H1 (cell line): ENCODE results near the gene YPEL2. TPM values are rescaled to one million over a fixed set of nuclear protein-coding genes. Genes with fewer than 3 reads are reported as not detected.

Source experiments
- CTCF ChIA-PET: fragments of 300-600 bp; sonication (Branson Sonifier 250); formaldehyde crosslinking; loops from one replicate; lab custom pipeline; 2021; ENCODE audit not compliant: partially characterized antibody; lab: Charles Lee
- POLR2A ChIA-PET: fragments of 300-600 bp; sonication (Branson Sonifier 250); formaldehyde crosslinking; loops from one replicate; lab custom pipeline; 2021; ENCODE audit warnings: inconsistent platforms; ENCODE audit not compliant: partially characterized antibody; lab: Charles Lee
- DNase-seq, 2 experiments: peaks; one replicate each; pipeline versions ENCODE4 v3.0.0 to v3.0.0-alpha.2; 2010 to 2022; ENCODE audit warnings: low spot score in 2 of 2, low read depth in 1 of 2, mixed read lengths in 1 of 2
- FAIRE-seq: peaks from 2 replicates; lab custom pipeline; 2011; peaks lifted over from hg19 to GRCh38; lab: Jason Lieb, UNC
- H2AFZ ChIP-seq: 2 replicates; pipeline ENCODE4 v1.8.1; 2012; ENCODE audit warnings: low read length, inconsistent platforms
- H2AK5ac ChIP-seq: 2 replicates; pipeline ENCODE4 v1.6.1; 2013; ENCODE audit warnings: low read depth, low read length
- H2BK120ac ChIP-seq: replicated peaks from 2 replicates; pipeline ENCODE3; 2013; ENCODE audit warnings: low read depth, low read length, inconsistent platforms
- H2BK12ac ChIP-seq: 2 replicates; pipeline ENCODE4 v1.6.1; 2013; ENCODE audit warnings: low read depth, low read length
- H2BK15ac ChIP-seq: 2 replicates; pipeline ENCODE4 v1.6.1; 2013; ENCODE audit warnings: low read length
- H2BK20ac ChIP-seq: 2 replicates; pipeline ENCODE4 v1.6.1; 2013; ENCODE audit warnings: low read length
- H2BK5ac ChIP-seq: 2 replicates; pipeline ENCODE4 v1.6.1; 2013; ENCODE audit warnings: low read depth, low read length
- H3K14ac ChIP-seq: 2 replicates; pipeline ENCODE4 v1.6.1; 2013; ENCODE audit warnings: inconsistent platforms; ENCODE audit not compliant: insufficient read length
- H3K18ac ChIP-seq: 2 replicates; pipeline ENCODE4 v1.6.1; 2013; ENCODE audit warnings: low read length; ENCODE audit errors: extremely low read depth
- H3K23ac ChIP-seq: 2 replicates; pipeline ENCODE4 v1.6.1; 2013; ENCODE audit warnings: inconsistent platforms; ENCODE audit not compliant: insufficient read length
- H3K23me2 ChIP-seq: 2 replicates; pipeline ENCODE4 v1.6.1; 2013; ENCODE audit warnings: low read depth, low read length
- H3K27ac ChIP-seq: 2 replicates; pipeline ENCODE4 v1.6.1; 2011; ENCODE audit warnings: low read depth, low read length, inconsistent platforms
- H3K27me3 ChIP-seq, 4 experiments: replicated peaks in 1 of 4; 1 replicate in 1 of 4; 2 replicates in 3 of 4; pipeline versions ENCODE4 v1.6.1 to v1.8.1; 2011 to 2013; ENCODE audit warnings: low read length in 3 of 4, mild to moderate bottlenecking in 3 of 4, inconsistent platforms in 2 of 4, mixed read lengths in 2 of 4, moderate library complexity in 1 of 4; ENCODE audit not compliant: control insufficient read depth in 3 of 4, insufficient read depth in 3 of 4; ENCODE audit errors: extremely low read depth in 1 of 4
- H3K36me3 ChIP-seq, 4 experiments: 2 replicates each; pipeline versions ENCODE4 v1.6.1 to v1.8.1; 2011 to 2013; ENCODE audit warnings: mild to moderate bottlenecking in 4 of 4, low read length in 3 of 4, moderate library complexity in 2 of 4, control low read depth in 1 of 4, inconsistent platforms in 1 of 4; ENCODE audit not compliant: insufficient read depth in 4 of 4, control insufficient read depth in 2 of 4
- H3K4ac ChIP-seq: replicated peaks from 2 replicates; pipeline ENCODE3; 2013; ENCODE audit warnings: low read length, low read depth, mixed read lengths, inconsistent platforms; ENCODE audit not compliant: insufficient read length
- H3K4me1 ChIP-seq, 4 experiments: replicated peaks in 1 of 4; 1 replicate in 1 of 4; 2 replicates in 3 of 4; pipeline versions ENCODE4 v1.6.1 to v1.8.1; 2011 to 2013; ENCODE audit warnings: low read length in 3 of 4, inconsistent platforms in 2 of 4, mixed read lengths in 1 of 4; ENCODE audit not compliant: insufficient read depth in 4 of 4, control insufficient read depth in 3 of 4
- H3K4me2 ChIP-seq, 2 experiments: 2 replicates each; pipeline versions ENCODE4 v1.6.1 to v1.8.1; 2011 to 2013; ENCODE audit warnings: low read depth in 2 of 2, low read length in 2 of 2, control low read depth in 1 of 2, inconsistent platforms in 1 of 2, mild to moderate bottlenecking in 1 of 2; ENCODE audit not compliant: insufficient read depth in 1 of 2
- H3K4me3 ChIP-seq, 4 experiments: fragments of 200-600, 300-600 bp in 1 of 4; sonication (generic), shearing (Covaris generic), sonication (Bioruptor Twin) in 1 of 4; 2 replicates each; pipeline versions ENCODE4 v1.5.1 to v1.8.1; 2011 to 2016; ENCODE audit warnings: low read length in 4 of 4, low read depth in 3 of 4, control low read depth in 2 of 4, inconsistent platforms in 2 of 4, mild to moderate bottlenecking in 2 of 4, mixed read lengths in 1 of 4, moderate library complexity in 1 of 4; ENCODE audit not compliant: insufficient read depth in 2 of 4; ENCODE audit errors: extremely low read depth in 1 of 4
- H3K56ac ChIP-seq: replicated peaks from 2 replicates; pipeline ENCODE3; 2013; ENCODE audit warnings: low read depth, mild to moderate bottlenecking, mixed read lengths, low read length, inconsistent platforms; ENCODE audit not compliant: insufficient read length
- H3K79me1 ChIP-seq: 2 replicates; pipeline ENCODE4 v1.6.1; 2013; ENCODE audit warnings: low read depth, low read length, control low read depth
- H3K79me2 ChIP-seq, 2 experiments: 2 replicates each; pipeline versions ENCODE4 v1.6.1 to v1.8.1; 2012 to 2013; ENCODE audit warnings: low read length in 2 of 2, mild to moderate bottlenecking in 2 of 2, inconsistent platforms in 1 of 2; ENCODE audit not compliant: insufficient read depth in 2 of 2, control insufficient read depth in 1 of 2
- H3K9ac ChIP-seq, 4 experiments: replicated peaks in 1 of 4; 1 replicate in 1 of 4; 2 replicates in 3 of 4; pipeline versions ENCODE4 v1.6.1 to v1.8.1; 2011 to 2013; ENCODE audit warnings: low read depth in 3 of 4, low read length in 3 of 4, control low read depth in 2 of 4, mild to moderate bottlenecking in 2 of 4, moderate library complexity in 2 of 4, inconsistent platforms in 1 of 4; ENCODE audit errors: extremely low read depth in 1 of 4
- H3K9me3 ChIP-seq, 2 experiments: 2 replicates each; pipeline versions ENCODE4 v1.6.1 to v1.8.1; 2012 to 2013; ENCODE audit warnings: mild to moderate bottlenecking in 2 of 2, moderate library complexity in 2 of 2, control low read depth in 1 of 2, inconsistent platforms in 1 of 2, low read depth in 1 of 2, low read length in 1 of 2, mixed read lengths in 1 of 2; ENCODE audit not compliant: insufficient read depth in 2 of 2
- H4K20me1 ChIP-seq, 2 experiments: replicated peaks in 1 of 2; 2 replicates each; pipeline versions ENCODE3 to v1.8.1; 2011 to 2013; ENCODE audit warnings: inconsistent platforms in 2 of 2, low read length in 2 of 2, mild to moderate bottlenecking in 1 of 2; ENCODE audit not compliant: insufficient read depth in 2 of 2, control insufficient read depth in 1 of 2
- H4K5ac ChIP-seq: 2 replicates; pipeline ENCODE4 v1.6.1; 2013; ENCODE audit warnings: low read length, low read depth, mixed read lengths, inconsistent platforms; ENCODE audit not compliant: insufficient read length
- H4K8ac ChIP-seq: 2 replicates; pipeline ENCODE4 v1.8.0; 2013; ENCODE audit warnings: mild to moderate bottlenecking, moderate library complexity, low read length, inconsistent platforms; ENCODE audit not compliant: insufficient read depth; ENCODE audit errors: extremely low read depth
- H4K91ac ChIP-seq: replicated peaks from 2 replicates; pipeline ENCODE3; 2013; ENCODE audit warnings: low read length, mixed read lengths, inconsistent platforms; ENCODE audit not compliant: insufficient read length
- ASH2L ChIP-seq: fragments of 200-600, 300-600 bp; sonication (generic); IDR thresholded peaks from one replicate; pipeline ENCODE4 v1.7.1; 2017; ENCODE audit warnings: low read length
- CHD1 ChIP-seq: IDR thresholded peaks from 2 replicates; pipeline ENCODE4 v1.6.1; 2012; ENCODE audit warnings: low read depth, low read length, improper control_type of control experiment
- CREB1 ChIP-seq: IDR thresholded peaks from 2 replicates; pipeline ENCODE4 v1.6.1; 2012; ENCODE audit warnings: inconsistent platforms
- EGR1 ChIP-seq: IDR thresholded peaks from 2 replicates; pipeline ENCODE4 v1.6.1; 2011; ENCODE audit warnings: low read depth, low read length, borderline replicate concordance
- GABPA ChIP-seq: IDR thresholded peaks from 2 replicates; pipeline ENCODE4 v1.6.1; 2011; ENCODE audit warnings: mild to moderate bottlenecking, low read length, moderate library complexity, borderline replicate concordance; ENCODE audit not compliant: insufficient read depth
- GTF2F1 ChIP-seq: IDR thresholded peaks from 2 replicates; pipeline ENCODE4 v1.6.1; 2012; ENCODE audit warnings: low read depth, low read length, improper control_type of control experiment, borderline replicate concordance
- RAD21 ChIP-seq, 2 experiments: IDR thresholded peaks in 1 of 2; conservative IDR thresholded peaks in 1 of 2; 2 replicates each; pipeline ENCODE4 v1.6.1; 2011; ENCODE audit warnings: low read depth in 2 of 2, low read length in 2 of 2, improper control_type of control experiment in 1 of 2, inconsistent platforms in 1 of 2, mild to moderate bottlenecking in 1 of 2, moderate library complexity in 1 of 2
- RBBP5 ChIP-seq: IDR thresholded peaks from 2 replicates; pipeline ENCODE4 v1.7.1; 2012; ENCODE audit warnings: low read depth, mild to moderate bottlenecking, inconsistent platforms, low read length, moderate library complexity, borderline replicate concordance
- RFX5 ChIP-seq: IDR thresholded peaks from 2 replicates; pipeline ENCODE4 v1.6.1; 2011; ENCODE audit warnings: low read depth, low read length, improper control_type of control experiment, borderline replicate concordance
- RNF2 ChIP-seq: fragments of 200-900, 300-1000 bp; sonication (generic); IDR thresholded peaks from 2 replicates; pipeline ENCODE4 v1.7.1; 2016; ENCODE audit warnings: borderline replicate concordance, low read depth, mild to moderate bottlenecking, antibody characterized with exemption, low read length; ENCODE audit not compliant: poor library complexity, severe bottlenecking; ENCODE audit errors: missing control alignments
- SP1 ChIP-seq: IDR thresholded peaks from 2 replicates; pipeline ENCODE4 v1.6.1; 2011; ENCODE audit warnings: low read depth, low read length
- TAF1 ChIP-seq: IDR thresholded peaks from 2 replicates; pipeline ENCODE4 v1.6.1; 2011; ENCODE audit warnings: mild to moderate bottlenecking, low read depth, low read length
- WGBS, 2 experiments: shearing (Covaris generic) in 1 of 2; methylation state at CpG; one replicate each; pipeline versions ENCODE4 v1.1.6 to v1.1.7; 2013 to 2015; ENCODE audit warnings: low lambda C conversion rate in 2 of 2, mixed read lengths in 2 of 2, inconsistent platforms in 1 of 2, low coverage in 1 of 2, missing lambda C conversion rate in 1 of 2; ENCODE audit not compliant: insufficient replicate concordance in 2 of 2, insufficient coverage in 1 of 2, insufficient read length in 1 of 2; ENCODE audit errors: extremely low coverage in 1 of 2, missing lambda C conversion rate in 1 of 2; 5-methylcytosine and 5-hydroxymethylcytosine counted together
- polyA plus RNA-seq, 7 experiments: library from polyadenylated mRNA; depleted of rRNA in 3 of 7; stranded (reverse) in 5 of 7; unstranded in 2 of 7; fragments of >200 nt in 5 of 7; fragments of 200-250 nt in 2 of 7; gene quantifications; 1 replicate in 5 of 7; 2 replicates in 1 of 7; 4 replicates in 1 of 7; pipeline versions ENCODE4 v1.2.1 to v1.2.3, GENCODE V29; 2011 to 2013; ENCODE audit warnings: missing spikeins in 2 of 7, mixed read lengths in 2 of 7
- total RNA-seq: library from RNA; stranded (reverse); fragmentation: NEBNext Ultra II Directional; extraction: Animal tissue kit (Norgen Biotek cat#: 25700); gene quantifications from 2 replicates; pipeline ENCODE4 v1.2.1, GENCODE V29; 2021

Gene YPEL2
- total and polyA plus RNA-seq, 2 of the 8 experiments (the other 6 are each of a cell fraction or from before 2014, with no cell fraction given): 1.6 to 3.5 TPM

GRCh38 chr17:59371416-59372100 is 40.1 kb downstream of the YPEL2 start:
- DNase-seq (no peak), FAIRE-seq (no peak)
- no peak overlapping the region for H3K4me3 ChIP-seq
- no peak overlapping the region for H3K56ac ChIP-seq
- no peak overlapping the region for H3K9ac ChIP-seq
- H4K91ac ChIP-seq: no peak overlapping the region
- no peak overlapping the region for H3K4ac ChIP-seq
- H3K18ac ChIP-seq: no peak overlapping the region
- 93% methylated on average over 5 of the region's 5 CpGs; no CpG with 5 or more reads in 1 of the 2 experiments for WGBS, 2 experiments
- no peak overlapping the region for H2BK15ac ChIP-seq
- no peaks in the 10 kb centered on the region for H3K27me3 ChIP-seq
- H2BK12ac ChIP-seq: no peak overlapping the region
- peaks cover 7 to 26% (median 18%) of the 10 kb centered on the region in 4 experiments for H3K4me1 ChIP-seq
- no peak overlapping the region for H4K5ac ChIP-seq
- H3K9me3 ChIP-seq: no peaks in the 10 kb centered on the region
- H2AK5ac ChIP-seq: no peak overlapping the region
- H4K20me1 ChIP-seq: no peaks in the 10 kb centered on the region
- H3K79me1 ChIP-seq: no peaks in the 10 kb centered on the region
- ChIA-PET CTCF (interaction anchor here (0.6 to 2.0 kb wide), 3 partner anchors 42 to 473 kb away, joined by 3 to 6 read pairs (median 4); no protein-coding TSS in a partner anchor), POLR2A (no interaction called here)
- H3K79me2 ChIP-seq: no peaks in the 10 kb centered on the region
- H3K23me2 ChIP-seq: no peaks in the 10 kb centered on the region
- H2AFZ ChIP-seq: no peak overlapping the region
- no peak overlapping the region for H4K8ac ChIP-seq
- H3K14ac ChIP-seq: no peak overlapping the region
- H2BK120ac ChIP-seq: no peak overlapping the region
- no peak overlapping the region for H3K4me2 ChIP-seq
- H3K36me3 ChIP-seq: no peaks in the 10 kb centered on the region
- H3K23ac ChIP-seq: no peak overlapping the region
- no peak overlapping the region for H3K27ac ChIP-seq
- H2BK20ac ChIP-seq: no peak overlapping the region
- no peak overlapping the region for H2BK5ac ChIP-seq
- TF ChIP-seq RAD21 (IDR thresholded peaks at IDR 0.05 in 1 of 2, conservative IDR thresholded peaks at IDR 0.05 in 1 of 2; ENCODE audit: low read depth in 2 of 2, low read length in 2 of 2): no peak
- TF ChIP-seq RBBP5: no peak
- TF ChIP-seq CREB1: no peak
- TF ChIP-seq GTF2F1: no peak
- TF ChIP-seq TAF1: no peak
- TF ChIP-seq RNF2: no peak
- TF ChIP-seq GABPA: no peak
- no peak for TF ChIP-seq CHD1
- TF ChIP-seq SP1: no peak
- no peak for TF ChIP-seq RFX5
- TF ChIP-seq EGR1: no peak
- no peak for TF ChIP-seq ASH2L
